ENCODE results near the gene HBQ1.

DNA sequence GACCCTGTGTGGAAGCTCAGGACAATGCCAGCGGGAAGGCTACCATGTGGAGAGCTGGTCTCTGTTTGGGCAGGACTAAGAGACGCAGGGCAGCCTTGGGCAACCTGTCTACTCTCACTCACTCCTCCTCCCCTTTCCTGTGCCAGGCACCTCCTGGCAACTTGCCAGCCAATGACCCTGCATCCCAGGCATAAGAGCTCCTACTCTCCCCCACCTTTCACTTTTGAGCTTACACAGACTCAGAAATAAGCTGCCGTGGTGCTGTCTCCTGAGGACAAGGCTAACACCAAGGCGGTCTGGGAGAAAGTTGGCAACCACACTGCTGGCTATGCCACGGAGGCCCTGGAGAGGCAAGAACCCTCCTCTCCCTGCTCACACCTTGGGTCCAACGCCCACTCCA lies 11.8 kb upstream of the HBQ1 start:
- TF ChIP-seq, protein P1, sequence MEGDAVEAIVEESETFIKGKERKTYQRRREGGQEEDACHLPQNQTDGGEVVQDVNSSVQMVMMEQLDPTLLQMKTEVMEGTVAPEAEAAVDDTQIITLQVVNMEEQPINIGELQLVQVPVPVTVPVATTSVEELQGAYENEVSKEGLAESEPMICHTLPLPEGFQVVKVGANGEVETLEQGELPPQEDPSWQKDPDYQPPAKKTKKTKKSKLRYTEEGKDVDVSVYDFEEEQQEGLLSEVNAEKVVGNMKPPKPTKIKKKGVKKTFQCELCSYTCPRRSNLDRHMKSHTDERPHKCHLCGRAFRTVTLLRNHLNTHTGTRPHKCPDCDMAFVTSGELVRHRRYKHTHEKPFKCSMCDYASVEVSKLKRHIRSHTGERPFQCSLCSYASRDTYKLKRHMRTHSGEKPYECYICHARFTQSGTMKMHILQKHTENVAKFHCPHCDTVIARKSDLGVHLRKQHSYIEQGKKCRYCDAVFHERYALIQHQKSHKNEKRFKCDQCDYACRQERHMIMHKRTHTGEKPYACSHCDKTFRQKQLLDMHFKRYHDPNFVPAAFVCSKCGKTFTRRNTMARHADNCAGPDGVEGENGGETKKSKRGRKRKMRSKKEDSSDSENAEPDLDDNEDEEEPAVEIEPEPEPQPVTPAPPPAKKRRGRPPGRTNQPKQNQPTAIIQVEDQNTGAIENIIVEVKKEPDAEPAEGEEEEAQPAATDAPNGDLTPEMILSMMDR (IDR thresholded peaks at IDR 0.05; ENCODE audit: insufficient read depth, low read depth, low read length) = no peak
- no peak for TF ChIP-seq EZH2 (IDR thresholded peaks at IDR 0.05; ENCODE audit: insufficient read depth, low read length)

Measured in astrocyte (in vitro differentiated cells and primary cell).